Measurements from ENCODE around the gene WDPCP.
"Not testable (repeated sequence)": the region's sequence is repeated elsewhere in the genome, so short reads cannot be mapped to it uniquely, and the experiment has no call there.

Gene WDPCP

DNA sequence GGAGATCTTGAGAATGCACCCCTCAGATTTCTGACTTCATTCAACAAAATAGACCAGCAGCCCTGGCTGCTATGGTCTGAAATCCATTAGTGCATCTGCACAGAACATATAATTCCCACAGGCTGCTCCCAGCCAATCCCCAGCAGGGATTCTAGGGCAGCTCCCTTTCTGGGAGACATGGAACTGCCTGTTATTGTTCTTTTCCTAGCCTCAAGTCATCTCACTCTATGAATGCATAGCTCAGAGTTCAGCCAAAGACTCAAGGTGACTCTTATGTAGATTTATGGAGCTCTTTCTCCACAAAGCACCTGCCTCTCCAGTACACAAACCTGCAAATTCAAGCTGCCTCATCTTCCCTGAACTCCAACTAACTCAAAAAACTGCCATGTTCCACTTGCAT is 241.9 kb downstream of the WDPCP start:
- DNase-seq = no peak

DNA sequence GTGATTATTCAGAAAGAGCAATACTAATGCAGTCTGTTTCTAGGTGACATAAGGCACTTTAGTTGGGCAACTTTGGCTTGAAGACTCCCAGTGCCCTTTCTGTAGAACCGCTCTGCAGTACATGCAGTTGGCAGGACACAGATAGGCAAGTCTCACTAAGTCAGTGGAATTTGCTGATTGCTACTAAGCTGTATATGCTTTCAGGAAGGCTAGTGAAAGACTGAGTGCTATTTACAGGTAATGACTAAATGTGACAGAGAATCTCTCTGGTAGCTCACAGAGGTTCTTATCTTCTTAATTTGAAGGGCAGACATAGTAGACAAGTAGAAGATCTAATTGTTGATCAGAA is 243.0 kb downstream of the WDPCP start:
- no peak for DNase-seq

DNA sequence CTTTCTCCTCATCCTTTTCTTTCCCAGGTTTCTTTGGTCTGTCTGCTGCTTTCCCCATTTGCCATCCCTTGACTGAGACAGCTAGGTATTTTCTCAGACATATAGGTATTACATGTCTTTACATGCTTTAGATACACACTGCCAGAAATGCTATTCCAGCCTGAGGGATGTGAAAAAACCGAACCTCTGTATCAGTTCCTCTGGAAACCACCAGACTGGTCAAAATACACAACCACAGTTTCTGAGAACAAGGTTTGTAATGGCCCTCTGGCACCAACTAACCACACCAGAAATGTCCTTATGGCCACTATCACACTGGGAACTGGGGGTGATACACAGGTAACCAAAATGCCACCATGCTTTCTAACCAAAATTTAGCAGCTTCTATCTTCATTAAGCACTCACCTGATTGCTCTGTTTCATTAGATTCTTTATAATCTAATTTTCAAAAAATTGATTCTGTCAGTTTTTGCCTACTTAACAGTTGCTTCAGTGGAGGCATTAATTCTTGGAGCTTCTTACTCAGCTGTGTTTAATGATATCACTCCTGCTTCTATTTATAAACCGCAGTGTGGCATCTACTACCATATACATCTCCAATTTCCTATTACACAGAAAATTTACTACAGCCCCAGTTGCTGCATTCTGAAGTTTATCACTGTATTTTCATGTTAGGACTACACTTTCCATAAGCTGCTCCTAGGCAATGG is 243.5 kb downstream of the WDPCP start:
- no peak for DNase-seq

DNA sequence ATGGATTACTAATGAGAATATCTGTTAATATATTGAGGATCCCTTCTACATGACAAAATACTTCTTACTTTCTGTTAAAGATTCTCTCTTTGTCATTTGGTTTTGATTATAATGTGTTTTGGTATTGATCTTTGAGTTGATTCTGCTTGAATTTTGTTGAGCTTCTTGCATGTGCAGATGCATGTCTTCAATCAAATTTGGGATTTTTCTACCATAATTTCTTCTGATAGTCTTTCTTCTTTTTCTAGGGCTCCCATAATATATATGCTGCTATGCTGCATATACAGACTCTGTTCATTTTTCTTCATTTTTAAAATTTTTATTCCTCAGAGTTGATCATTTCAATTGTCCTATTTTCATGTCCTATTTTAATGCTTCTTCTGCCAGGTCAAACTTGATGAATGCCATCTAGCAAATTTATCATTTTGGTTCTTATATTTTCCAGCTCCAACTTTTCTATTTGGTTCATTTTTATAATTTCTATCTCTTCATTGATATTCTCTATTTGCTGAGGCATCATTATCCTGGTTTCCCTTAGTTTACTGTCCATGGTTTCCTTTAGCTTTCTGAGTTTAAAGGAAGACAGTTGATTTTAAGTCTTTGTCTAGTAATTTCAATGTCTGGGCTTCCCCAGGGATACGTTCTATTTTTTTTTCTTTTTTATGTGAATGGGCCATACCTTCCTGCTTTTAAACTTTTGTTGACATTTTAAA is 244.7 kb downstream of the WDPCP start:
- no peak for DNase-seq

DNA sequence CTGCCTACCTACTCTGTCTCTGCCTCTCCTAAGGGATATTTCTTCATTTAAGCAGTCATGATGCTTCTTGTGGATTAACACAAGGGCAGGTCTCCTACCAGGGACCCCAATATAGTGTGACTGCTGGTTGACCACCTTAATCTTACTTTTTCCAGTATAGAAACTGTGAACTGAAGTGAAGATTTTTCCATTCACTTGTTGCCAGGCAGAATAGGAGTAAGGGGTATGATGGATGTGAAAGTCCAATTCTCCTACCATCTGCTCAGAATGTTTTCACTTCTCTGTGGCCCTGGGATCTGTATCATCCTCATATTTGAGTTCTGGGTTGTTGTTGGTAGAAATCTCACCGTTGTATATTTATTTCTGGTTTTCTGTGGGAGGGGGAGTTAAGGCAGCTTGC is 247.8 kb downstream of the WDPCP start:
- no peak for DNase-seq

DNA sequence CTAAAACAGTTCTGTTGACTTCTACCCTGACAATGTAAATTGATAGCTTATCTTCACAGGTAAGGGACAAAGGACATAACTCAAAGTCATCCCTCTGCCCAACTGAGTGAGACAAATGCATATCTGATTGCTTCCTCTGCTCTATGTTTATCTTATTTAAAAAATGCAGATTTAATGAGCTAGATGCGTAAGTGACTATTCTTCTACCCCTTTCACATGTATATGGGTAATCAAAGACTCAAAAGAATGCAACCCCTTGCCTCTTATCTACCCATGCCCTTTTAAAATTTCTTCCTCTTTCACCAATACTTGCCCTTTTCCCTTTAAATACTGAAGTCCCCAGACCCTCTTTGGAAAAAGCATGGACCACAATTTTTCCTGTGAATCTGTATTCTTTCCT is 253.4 kb downstream of the WDPCP start:
- no peak for DNase-seq

DNA sequence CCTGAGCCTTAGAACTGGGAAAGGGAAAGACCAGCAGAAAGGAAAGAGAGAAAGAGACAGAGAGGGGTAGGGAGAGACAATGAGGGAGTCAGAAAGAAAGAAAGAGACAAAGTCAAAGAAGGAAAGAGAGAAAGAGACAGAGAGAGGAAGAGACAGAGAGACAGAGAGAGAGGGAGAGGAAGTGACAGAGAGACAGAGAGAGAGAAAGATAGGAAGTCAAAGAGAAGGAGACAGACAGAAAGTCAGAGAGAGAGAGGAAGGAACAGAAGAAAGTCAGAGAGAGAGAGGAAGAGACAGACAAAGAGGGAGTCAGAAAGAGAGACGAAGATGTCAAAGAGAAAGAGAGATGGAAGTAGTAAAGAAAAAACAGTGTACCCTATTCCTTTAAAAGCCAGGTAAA is 261.8 kb downstream of the WDPCP start:
- no peak for DNase-seq

DNA sequence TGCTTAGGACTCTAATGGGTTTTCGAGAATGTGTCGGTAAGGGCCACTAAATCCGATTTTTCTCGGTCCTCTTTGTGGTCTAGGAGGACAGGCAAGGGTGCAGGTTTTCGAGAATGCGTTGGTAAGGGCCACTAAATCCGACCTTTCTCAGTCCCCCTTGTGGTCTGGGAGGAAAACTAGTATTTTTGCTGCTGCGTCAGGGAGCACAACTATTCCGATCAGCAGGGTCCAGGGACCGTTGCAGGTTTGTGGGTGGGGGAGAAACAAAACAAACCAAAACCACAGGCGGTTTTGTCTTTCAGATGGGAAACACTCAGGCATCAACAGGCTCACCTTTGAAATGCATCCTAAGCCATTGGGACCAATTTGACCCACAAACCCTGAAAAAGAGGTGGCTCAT is 264.6 kb downstream of the WDPCP start:
- DNase-seq = not testable (repeated sequence)

DNA sequence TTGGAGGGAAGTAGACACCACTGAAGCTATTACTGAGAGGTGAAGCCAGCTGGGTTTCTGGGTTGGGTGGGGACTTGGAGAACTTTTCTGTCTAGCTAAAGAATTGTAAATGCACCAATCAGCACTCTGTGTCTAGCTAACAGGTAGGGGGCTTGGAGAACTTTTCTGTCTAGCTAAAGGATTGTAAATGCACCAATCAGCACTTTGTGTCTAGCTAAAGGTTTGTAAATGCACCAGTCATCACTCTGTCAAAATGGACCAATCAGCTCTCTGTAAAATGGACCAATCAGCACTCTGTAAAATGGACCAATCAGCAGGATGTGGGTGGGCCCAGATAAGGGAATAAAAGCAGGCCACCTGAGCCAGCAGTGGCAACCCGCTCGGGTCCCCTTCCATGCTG is 266.3 kb downstream of the WDPCP start:
- not testable (repeated sequence) for DNase-seq

DNA sequence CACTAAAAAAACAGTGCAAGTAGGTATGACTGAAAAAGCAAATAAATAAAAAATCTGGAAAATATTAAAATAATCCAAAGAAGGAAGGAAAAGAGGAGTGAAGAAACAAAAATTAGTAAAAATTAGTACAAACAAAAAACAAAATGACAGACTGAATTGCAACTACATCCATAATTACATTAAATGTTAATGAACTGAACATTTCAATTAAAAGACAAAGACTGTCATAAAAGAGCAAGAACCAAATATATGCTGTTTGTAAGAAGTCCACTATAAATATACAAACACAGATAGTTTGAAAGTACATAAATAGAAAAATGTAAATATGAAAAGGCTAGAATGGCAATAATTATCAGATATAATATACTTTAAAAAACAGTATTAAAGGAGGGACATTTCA is 267.6 kb downstream of the WDPCP start:
- DNase-seq = no peak

DNA sequence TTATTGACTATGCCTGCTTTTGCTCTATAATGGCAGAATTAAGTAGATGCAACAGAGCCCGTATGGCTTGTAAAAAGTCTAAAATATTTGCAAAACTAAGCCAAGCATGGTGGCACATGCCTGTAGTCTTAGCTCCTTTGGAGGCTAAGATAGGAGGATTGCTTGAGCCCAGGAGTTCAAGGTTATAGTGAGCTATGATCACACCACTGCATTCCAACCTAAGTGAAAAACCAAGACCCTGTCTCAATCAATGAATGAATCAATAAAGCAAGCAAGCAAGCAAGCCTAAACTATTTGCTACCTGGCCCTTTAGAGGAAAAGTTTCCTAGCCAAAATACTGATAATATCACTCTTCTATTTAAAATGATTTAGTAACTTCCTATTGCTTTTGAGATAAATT is 277.7 kb downstream of the WDPCP start:
- DNase-seq = no peak

DNA sequence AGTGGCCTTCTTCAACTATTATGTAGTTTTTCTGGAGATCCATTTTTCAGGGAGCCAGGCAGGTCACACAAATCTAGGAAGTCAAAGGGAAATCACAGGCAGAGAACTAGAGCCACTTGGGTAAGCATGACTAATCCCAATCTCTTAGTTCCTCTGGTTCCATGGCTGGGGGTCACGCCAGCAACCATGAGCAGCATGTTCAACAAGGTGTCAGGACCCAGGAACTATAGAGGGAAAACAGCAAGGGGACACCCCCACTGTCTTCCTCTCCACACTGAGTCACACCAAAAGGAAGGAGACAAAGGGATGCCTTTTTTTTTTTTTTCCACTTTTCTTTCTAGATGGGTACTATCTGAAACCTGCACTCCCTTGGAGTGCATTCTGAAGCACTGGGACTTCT is 286.8 kb downstream of the WDPCP start:
- DNase-seq = no peak

DNA sequence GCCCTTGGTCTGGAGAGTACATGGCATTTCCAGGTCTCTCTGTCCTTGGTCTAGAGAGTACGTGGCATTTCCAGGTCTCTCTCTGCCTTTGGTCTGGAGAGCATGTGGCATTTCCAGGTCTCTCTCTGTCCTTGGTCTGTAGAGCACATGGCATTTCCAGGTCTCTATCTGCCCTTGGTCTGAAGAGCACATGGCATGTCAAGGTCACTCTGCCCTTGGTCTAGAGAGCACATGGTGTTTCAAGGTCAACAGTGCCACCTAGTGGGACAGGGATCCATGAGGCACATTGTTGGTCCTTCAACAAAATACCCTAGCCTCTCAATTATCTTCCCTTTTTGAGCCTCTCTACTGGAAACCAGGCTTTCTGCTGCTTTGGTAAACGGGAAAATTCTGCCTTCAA is 287.4 kb downstream of the WDPCP start:
- DNase-seq = no peak

DNA sequence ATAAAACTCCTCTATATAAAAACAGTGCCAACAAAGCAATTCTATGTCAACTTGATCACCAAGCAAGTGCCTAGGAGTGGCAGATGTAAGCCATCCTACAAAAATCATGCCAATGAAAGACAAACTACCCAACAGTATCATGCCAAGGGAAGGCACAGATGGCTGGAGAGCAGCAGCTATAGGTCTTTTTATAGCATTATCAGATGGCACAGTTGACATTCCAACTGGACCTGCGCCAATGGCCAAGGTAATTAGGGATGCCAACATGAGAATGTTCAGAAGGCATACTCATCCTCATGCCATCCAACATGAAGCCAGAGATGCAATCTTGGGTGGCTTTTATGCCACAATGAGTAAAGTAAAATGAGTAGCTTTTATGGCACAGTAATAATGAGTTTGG is 300.3 kb downstream of the WDPCP start:
- DNase-seq = no peak

DNA sequence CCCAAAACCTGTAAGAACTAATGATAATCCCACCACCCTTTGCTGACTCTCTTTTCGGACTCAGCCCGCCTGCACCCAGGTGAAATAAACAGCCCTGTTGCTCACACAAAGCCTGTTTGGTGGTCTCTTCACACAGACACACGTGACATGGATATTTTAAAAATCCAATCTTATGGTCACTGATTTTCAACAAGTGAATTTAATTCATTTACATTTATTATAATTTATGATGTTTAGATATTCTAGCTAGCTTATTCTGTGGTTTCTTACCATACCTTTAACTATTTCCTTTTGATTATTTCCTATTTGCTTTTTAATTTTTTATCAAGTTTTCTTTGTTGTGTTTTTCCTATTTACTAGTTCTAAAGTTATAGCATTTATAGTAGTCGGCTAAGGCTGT is 301.8 kb downstream of the WDPCP start:
- not testable (repeated sequence) for DNase-seq

DNA sequence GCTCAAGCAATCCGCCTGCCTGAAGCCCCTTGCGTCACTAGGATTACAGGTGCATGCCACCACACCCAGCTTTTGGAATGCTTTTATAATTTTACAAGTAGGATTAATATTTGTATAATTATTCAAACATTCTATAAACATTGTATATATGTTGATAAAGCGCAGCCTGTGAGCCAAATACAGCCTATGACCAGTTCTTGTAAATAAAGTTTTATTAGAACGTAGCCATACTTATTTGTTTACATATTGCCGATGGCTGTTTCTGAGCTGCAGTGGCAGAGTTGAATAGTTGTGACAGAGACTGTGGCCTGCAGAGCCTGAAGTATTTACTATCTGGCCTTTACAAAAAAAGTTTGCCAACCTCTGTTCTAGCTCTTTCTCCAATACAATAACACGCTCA is 305.0 kb downstream of the WDPCP start:
- DNase-seq = no peak

DNA sequence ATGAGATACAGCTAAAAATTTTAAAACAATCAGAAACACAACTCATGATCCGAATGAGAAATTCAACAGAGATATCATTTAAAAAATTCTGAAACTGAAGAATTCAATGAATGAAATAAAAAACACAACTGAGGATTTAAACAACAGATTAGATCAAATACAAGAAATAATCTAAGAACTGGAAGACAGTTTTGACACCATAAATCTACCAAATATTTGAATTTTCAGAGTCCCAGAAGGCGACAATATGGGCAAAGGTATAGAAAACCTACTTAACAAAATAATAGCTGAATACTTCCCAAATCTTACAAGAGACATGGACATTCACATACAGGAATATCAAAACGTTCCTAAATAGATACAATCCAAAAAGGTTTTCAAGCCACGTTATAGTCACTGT is 315.7 kb downstream of the WDPCP start:
- DNase-seq = no peak

DNA sequence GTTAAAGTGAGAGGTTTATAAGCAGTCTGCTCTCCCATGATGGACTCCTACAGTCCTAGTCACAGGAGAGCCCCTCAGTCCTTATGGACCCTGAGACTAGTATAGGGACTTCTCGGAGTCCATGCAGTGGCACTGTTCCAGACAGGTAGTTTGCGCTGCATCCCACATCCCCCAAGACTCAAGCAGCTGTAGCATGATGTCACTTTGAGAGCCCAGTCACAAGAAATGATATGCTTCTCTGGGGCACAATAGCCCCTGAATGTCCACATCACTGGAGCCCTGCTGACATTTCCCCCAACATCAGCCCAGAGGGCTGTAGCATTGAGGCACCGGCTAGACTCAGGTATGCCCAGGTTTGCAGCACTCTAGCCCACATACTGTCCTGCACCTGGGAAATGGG is 317.6 kb downstream of the WDPCP start:
- DNase-seq = no peak

DNA sequence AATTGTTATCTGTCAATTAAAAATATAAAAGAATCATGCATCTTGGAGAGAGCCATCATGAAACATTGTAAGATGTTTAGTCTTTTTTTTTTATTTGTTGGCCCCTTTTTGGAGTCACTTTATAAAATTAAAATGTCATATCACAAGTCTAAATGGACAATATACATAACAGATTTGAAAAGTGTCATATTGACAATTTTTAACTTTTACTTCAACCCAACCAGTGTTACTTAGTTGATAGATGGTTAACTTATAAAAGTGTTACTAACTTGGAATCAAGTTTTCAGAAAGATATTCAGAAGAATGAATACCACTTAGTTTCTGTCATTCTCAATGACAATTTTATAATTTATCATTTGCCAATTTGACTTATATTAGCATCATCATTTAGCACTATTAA is 319.3 kb downstream of the WDPCP start:
- DNase-seq = no peak

DNA sequence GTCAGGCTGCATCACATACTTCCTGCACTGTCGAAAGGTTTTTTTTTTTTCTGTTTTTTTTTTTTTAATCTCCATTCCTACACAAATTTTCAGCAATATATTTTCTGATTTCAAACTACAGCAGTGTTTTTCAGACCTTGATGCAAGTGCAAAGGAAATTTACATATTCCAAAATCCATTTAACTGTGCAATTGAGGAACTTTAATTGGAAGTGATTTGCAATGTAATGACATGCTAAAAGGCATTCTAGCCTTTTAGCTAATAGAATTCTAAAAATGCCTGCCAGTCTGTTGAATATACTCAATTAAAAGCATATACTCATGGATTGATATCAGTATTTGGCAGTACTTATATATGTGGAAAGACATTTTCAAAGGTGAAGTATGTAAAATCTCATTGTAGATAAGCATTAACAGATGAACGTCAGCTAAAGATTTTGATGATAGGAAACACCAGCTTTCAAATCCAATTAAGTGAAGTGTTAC is 327.1 kb downstream of the WDPCP start:
- DNase-seq = no peak

DNA sequence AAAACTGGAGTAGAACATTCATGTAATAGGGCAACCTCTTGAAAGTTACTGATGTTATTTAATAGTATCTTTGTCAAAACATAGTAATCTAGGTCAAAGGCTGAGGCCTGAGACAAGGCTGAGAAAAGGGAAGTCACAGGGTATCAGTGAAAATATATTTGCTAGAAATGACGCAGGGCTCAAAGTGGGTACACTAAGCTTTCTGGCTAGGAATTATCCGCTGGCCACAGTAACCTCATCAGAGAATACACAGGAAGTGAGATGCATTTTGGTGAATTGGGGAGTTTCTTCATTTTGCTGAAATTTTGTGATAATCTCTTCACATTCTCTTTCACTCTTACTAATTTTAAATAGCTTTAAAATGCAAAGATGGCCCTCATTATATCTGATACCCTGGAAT is 330.8 kb downstream of the WDPCP start:
- DNase-seq = no peak

DNA sequence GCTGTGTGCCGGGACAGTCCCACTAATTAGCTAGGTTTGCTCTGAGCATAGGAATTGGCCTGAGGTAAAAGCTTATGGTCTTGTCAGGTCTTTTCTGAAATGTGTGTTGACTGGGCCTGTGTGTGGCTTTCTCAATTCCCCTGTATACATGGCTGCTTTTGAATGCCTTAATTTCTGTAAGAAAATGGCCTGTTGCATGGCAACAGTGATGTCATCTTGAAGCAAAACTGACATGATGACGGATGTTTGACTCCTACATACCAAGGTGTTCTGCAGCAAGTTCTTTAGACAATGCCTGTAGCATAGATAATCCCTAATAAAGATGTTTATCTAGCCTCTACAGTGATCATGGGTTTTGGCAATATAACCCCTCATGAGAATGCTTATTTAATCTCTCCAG is 339.1 kb downstream of the WDPCP start:
- DNase-seq = no peak

DNA sequence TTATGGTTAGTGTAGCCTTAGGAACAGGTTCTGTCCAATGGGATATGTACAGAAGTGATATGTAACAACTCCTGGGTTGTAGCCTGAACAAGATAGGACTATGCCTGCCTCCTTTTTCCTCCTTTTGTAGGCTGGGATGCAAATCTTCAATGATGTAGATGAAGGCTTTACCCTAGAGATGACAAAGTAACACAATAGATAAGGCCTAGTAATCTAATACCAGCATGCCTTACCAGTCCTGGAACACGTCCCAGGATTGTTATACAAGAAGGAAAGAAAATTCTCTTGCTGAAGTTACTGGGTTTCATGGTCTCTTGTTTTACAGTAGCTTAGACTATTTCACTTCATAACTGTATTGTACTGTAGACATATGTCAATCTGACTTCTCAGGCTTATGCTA is 345.5 kb downstream of the WDPCP start:
- DNase-seq = no peak

DNA sequence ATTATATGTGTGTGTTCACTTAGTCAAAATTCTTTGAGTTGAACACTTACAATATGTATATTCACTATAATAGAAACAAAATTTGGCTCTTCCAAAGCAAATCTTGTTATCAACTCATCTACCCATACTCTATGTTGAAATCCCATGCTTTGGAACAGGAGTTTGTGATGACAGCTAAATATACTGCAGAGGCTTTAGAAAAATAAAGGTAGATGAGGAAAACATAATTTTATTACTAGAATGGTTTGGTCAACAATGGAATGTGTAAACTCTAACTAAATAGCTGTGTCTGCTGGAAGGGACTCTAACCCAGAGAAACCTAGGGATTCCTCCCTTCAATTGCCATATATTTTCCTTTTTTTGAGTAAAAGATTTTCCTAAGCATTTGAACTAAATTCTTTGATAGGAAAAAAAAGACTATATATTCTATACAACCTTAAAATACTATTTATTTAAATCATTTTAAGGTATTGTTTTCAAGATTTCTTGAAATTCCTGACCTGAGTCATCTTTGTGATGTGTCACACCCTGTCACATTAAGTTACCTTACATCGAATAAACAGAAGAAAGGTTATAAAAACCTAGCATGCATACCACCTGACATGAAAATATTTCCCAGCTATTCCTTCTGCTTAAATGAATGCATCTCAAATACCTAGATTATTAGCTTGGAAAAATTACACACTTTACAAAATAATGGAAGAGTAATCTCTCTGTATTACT is 362.2 kb downstream of the WDPCP start:
- no peak for DNase-seq
